BE2C (cell line): ENCODE measurements around the gene ANGPTL2.

Source experiments
- DNase-seq: peaks from one replicate; pipeline ENCODE4 v3.0.0-alpha.2; 2020
- H3K27me3 ChIP-seq: fragments of 250-450 bp; sonication (Bioruptor Pico); 2 replicates; pipeline ENCODE4 v1.5.1; 2020; ENCODE audit warnings: mild to moderate bottlenecking
- H3K36me3 ChIP-seq: fragments of 250-450 bp; sonication (Bioruptor Pico); 2 replicates; pipeline ENCODE4 v1.5.1; 2020; ENCODE audit warnings: mild to moderate bottlenecking
- H3K4me1 ChIP-seq: fragments of 250-450 bp; sonication (Bioruptor Pico); 2 replicates; pipeline ENCODE4 v1.5.1; 2020
- H3K4me3 ChIP-seq: 2 replicates; pipeline ENCODE4 v1.5.1; 2011; ENCODE audit warnings: low read depth, low read length
- H3K9me3 ChIP-seq: fragments of 250-450 bp; sonication (Bioruptor Pico); 2 replicates; pipeline ENCODE4 v1.5.1; 2020
- CTCF ChIP-seq: IDR thresholded peaks from 2 replicates; pipeline ENCODE4 v1.5.1; 2012; ENCODE audit warnings: mild to moderate bottlenecking, low read depth, low read length

The ANGPTL2 gene

GRCh38 chr9:127084076-127085039 lies 38.1 kb downstream of the ANGPTL2 start:
- Histone ChIP-seq H3K4me3 (no peak overlapping the region), H3K36me3 (no peaks in the 10 kb centered on the region), H3K9me3 (no peaks in the 10 kb centered on the region), H3K27me3 (no peaks in the 10 kb centered on the region), H3K4me1 (no peaks in the 10 kb centered on the region)
- TF ChIP-seq CTCF = no peak
- DNase-seq = no peak

- Histone ChIP-seq H3K36me3 (no peaks in the 10 kb centered on the region), H3K27me3 (no peaks in the 10 kb centered on the region), H3K4me1 (no peaks in the 10 kb centered on the region), H3K4me3 (no peak overlapping the region), H3K9me3 (no peaks in the 10 kb centered on the region)
- no peak for DNase-seq
- no peak for TF ChIP-seq CTCF
These were observed 39.1 kb downstream of the ANGPTL2 start for GRCh38 chr9:127083138-127083980.

GRCh38 chr9:127081250-127082185 lies 40.9 kb downstream of the ANGPTL2 start:
- Histone ChIP-seq H3K36me3 (no peaks in the 10 kb centered on the region), H3K4me1 (no peaks in the 10 kb centered on the region), H3K9me3 (no peaks in the 10 kb centered on the region), H3K27me3 (no peaks in the 10 kb centered on the region), H3K4me3 (no peak overlapping the region)
- no peak for DNase-seq
- TF ChIP-seq CTCF = no peak

GRCh38 chr9:127079446-127080140 lies 42.8 kb downstream of the ANGPTL2 start:
- Histone ChIP-seq H3K27me3 (no peaks in the 10 kb centered on the region), H3K4me3 (no peak overlapping the region), H3K9me3 (no peaks in the 10 kb centered on the region), H3K4me1 (no peaks in the 10 kb centered on the region), H3K36me3 (no peaks in the 10 kb centered on the region)
- DNase-seq = no peak
- TF ChIP-seq CTCF = no peak

GRCh38 chr9:127078988-127079387 lies 43.4 kb downstream of the ANGPTL2 start:
- TF ChIP-seq CTCF = no peak
- H3K4me1 ChIP-seq = no peaks in the 10 kb centered on the region
- DNase-seq = no peak
- H3K36me3 ChIP-seq = no peaks in the 10 kb centered on the region
- H3K9me3 ChIP-seq = no peaks in the 10 kb centered on the region
- no peaks in the 10 kb centered on the region for H3K27me3 ChIP-seq
- no peak overlapping the region for H3K4me3 ChIP-seq
